Measurements from ENCODE around the gene WNT1.

Gene WNT1

GRCh38 chr12:49023812-49024211 is 45.7 kb downstream of the WNT1 start:
- Histone ChIP-seq H3K36me3 (ENCODE audit: control insufficient read depth, insufficient read depth, low read length) (peaks cover 84% of the 10 kb centered on the region), H3K9me3 (ENCODE audit: control insufficient read depth, low read length) (no peaks in the 10 kb centered on the region), H3K4me3 (ENCODE audit: extremely low read depth, insufficient read depth, low read length, poor library complexity, severe bottlenecking) (no peak overlapping the region), H3K27ac (ENCODE audit: low read depth, low read length, severe bottlenecking) (no peak overlapping the region), H3K4me1 (ENCODE audit: control insufficient read depth, insufficient read depth, low read length, poor library complexity, severe bottlenecking) (peaks cover 12% of the 10 kb centered on the region)
- 80% methylated on average over 1 of the region's 2 CpGs; no CpG with 5 or more reads in 1 of the 2 experiments for WGBS, 2 experiments (ENCODE audit: insufficient coverage in 2 of 2)

- no peak overlapping the region for H3K27ac ChIP-seq (ENCODE audit: low read depth, low read length, severe bottlenecking)
- no peaks in the 10 kb centered on the region for H3K9me3 ChIP-seq (ENCODE audit: control insufficient read depth, low read length)
- no peak overlapping the region for H3K4me3 ChIP-seq (ENCODE audit: extremely low read depth, insufficient read depth, low read length, poor library complexity, severe bottlenecking)
- peaks cover 91% of the 10 kb centered on the region for H3K36me3 ChIP-seq (ENCODE audit: control insufficient read depth, insufficient read depth, low read length)
- 93 to 98% methylated on average over 10 to 12 of the region's 12 CpGs for WGBS, 2 experiments (ENCODE audit: insufficient coverage in 2 of 2)
- H3K4me1 ChIP-seq (ENCODE audit: control insufficient read depth, insufficient read depth, low read length, poor library complexity, severe bottlenecking), result peaks cover 8% of the 10 kb centered on the region
Measured at GRCh38 chr12:49024543-49024942, 46.4 kb downstream of the WNT1 start.

DNA sequence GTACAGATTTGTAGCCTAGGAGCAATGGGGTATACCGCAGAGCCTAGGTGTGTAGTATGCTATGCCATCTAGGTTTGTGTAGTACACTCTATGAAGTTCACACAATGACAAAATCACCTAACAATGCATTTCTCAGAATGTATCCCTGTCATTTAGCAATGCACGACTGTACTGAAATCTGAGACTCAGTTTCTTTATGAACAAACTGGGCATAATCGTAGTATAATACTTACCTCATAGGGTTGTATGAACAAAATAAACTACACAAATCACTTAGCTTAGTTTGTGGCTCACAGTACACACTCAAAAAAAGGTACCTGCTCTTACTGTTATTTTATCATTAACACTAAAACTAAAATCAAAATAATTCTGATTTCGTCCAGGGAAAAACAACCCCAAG is 47.3 kb downstream of the WNT1 start:
- 100% methylated on average over 1 of the region's 4 CpGs; no CpG with 5 or more reads in 1 of the 2 experiments for WGBS, 2 experiments (ENCODE audit: insufficient coverage in 2 of 2)
- peaks cover 3% of the 10 kb centered on the region for H3K4me1 ChIP-seq (ENCODE audit: control insufficient read depth, insufficient read depth, low read length, poor library complexity, severe bottlenecking)
- no peak overlapping the region for H3K27ac ChIP-seq (ENCODE audit: low read depth, low read length, severe bottlenecking)
- H3K9me3 ChIP-seq (ENCODE audit: control insufficient read depth, low read length), result no peaks in the 10 kb centered on the region
- no peak overlapping the region for H3K4me3 ChIP-seq (ENCODE audit: extremely low read depth, insufficient read depth, low read length, poor library complexity, severe bottlenecking)
- H3K36me3 ChIP-seq (ENCODE audit: control insufficient read depth, insufficient read depth, low read length), result peaks cover 99% of the 10 kb centered on the region

GRCh38 chr12:49026101-49026500 is 48.0 kb downstream of the WNT1 start:
- 96 to 98% methylated on average over 20 to 21 of the region's 21 CpGs for WGBS, 2 experiments (ENCODE audit: insufficient coverage in 2 of 2)
- no peak overlapping the region for H3K27ac ChIP-seq (ENCODE audit: low read depth, low read length, severe bottlenecking)
- peaks cover 99% of the 10 kb centered on the region for H3K36me3 ChIP-seq (ENCODE audit: control insufficient read depth, insufficient read depth, low read length)
- no peak overlapping the region for H3K4me3 ChIP-seq (ENCODE audit: extremely low read depth, insufficient read depth, low read length, poor library complexity, severe bottlenecking)
- no peaks in the 10 kb centered on the region for H3K4me1 ChIP-seq (ENCODE audit: control insufficient read depth, insufficient read depth, low read length, poor library complexity, severe bottlenecking)
- no peaks in the 10 kb centered on the region for H3K9me3 ChIP-seq (ENCODE audit: control insufficient read depth, low read length)

DNA sequence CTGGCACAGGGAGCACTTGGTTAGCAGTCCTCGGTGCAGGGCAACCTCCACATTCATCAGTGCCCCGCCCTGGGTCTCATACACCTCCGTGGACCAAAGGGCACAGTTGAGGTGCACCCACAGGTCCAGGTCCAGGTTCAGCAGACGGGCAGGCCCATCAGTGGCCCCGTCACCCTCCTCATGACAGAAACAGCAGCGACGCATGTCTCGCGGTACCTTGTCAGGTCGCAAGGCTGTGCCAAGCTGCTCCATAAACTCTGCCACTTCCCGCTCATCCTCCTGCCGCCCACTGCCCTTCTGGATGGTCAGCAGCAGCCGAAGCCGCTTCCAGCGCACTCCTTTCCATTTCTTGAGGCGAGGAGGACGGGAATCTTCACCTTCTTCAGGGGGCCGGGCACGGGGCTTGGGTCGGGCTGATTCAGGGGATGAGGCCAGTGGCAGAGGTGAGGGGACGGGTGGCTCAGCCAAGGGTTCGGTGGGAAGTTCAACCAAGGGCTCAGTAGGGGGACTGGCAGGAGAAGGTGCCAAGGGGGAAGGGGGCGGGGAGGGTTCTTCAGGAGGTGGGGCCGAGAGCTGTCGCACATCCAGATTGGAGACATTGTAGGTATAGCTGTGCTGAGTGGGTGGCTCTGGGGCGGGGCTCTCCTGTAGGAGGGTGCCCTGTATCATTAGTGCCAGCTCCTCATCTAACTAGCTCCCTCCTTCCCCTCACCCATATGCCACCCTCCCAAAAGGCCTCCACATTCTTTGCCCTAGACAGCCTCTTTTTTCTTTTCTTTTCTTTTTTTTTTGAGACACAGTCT is 48.8 kb downstream of the WNT1 start:
- WGBS, 2 experiments (ENCODE audit: insufficient coverage in 2 of 2), result 95% methylated on average over 20 to 24 of the region's 26 CpGs
- Histone ChIP-seq H3K36me3 (ENCODE audit: control insufficient read depth, insufficient read depth, low read length) (peaks cover 99% of the 10 kb centered on the region), H3K27ac (ENCODE audit: low read depth, low read length, severe bottlenecking) (no peak overlapping the region), H3K4me1 (ENCODE audit: control insufficient read depth, insufficient read depth, low read length, poor library complexity, severe bottlenecking) (no peaks in the 10 kb centered on the region), H3K9me3 (ENCODE audit: control insufficient read depth, low read length) (no peaks in the 10 kb centered on the region), H3K4me3 (ENCODE audit: extremely low read depth, insufficient read depth, low read length, poor library complexity, severe bottlenecking) (no peak overlapping the region)

DNA sequence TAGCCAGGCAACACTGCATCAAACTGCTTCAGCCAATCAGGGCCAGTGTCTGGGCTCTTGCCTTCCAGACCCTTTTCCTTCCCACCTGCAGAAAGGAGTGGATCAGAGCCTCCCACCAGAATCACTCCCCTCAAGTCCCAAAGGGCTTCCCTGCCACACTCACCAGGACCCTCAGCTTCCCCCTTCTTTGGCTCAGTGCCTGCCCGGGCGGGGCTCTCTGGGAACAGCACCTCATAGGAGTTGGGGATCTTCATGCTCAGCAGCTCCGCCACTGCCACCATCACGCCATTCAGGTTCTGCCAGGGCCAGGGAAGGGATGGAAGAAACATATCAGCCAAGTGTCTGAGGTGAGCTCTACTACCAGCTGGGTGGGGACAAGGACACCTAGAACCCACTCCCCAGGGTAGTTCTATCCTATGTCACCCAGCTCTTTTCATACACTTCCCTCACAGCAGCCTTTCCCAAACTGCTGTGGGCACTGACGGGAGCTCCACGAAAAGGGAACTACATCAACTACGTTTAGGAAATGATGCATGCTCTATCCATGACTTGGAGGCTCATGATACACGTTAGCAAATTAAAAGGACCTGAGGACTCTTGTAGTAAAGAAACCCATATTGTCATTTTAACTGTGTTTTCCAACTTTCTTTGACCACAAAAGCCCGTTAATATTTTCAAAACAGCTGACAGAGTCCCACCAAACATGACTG is 49.9 kb downstream of the WNT1 start:
- Histone ChIP-seq H3K9me3 (ENCODE audit: control insufficient read depth, low read length) (no peaks in the 10 kb centered on the region), H3K36me3 (ENCODE audit: control insufficient read depth, insufficient read depth, low read length) (peaks cover 100% of the 10 kb centered on the region), H3K27ac (ENCODE audit: low read depth, low read length, severe bottlenecking) (no peak overlapping the region), H3K4me1 (ENCODE audit: control insufficient read depth, insufficient read depth, low read length, poor library complexity, severe bottlenecking) (no peaks in the 10 kb centered on the region), H3K4me3 (ENCODE audit: extremely low read depth, insufficient read depth, low read length, poor library complexity, severe bottlenecking) (no peak overlapping the region)
- 96 to 99% methylated on average over 9 of the region's 9 CpGs for WGBS, 2 experiments (ENCODE audit: insufficient coverage in 2 of 2)

GRCh38 chr12:49028666-49029275 is 50.6 kb downstream of the WNT1 start:
- no peaks in the 10 kb centered on the region for H3K9me3 ChIP-seq (ENCODE audit: control insufficient read depth, low read length)
- no peak overlapping the region for H3K4me3 ChIP-seq (ENCODE audit: extremely low read depth, insufficient read depth, low read length, poor library complexity, severe bottlenecking)
- no peaks in the 10 kb centered on the region for H3K4me1 ChIP-seq (ENCODE audit: control insufficient read depth, insufficient read depth, low read length, poor library complexity, severe bottlenecking)
- peaks cover 100% of the 10 kb centered on the region for H3K36me3 ChIP-seq (ENCODE audit: control insufficient read depth, insufficient read depth, low read length)
- H3K27ac ChIP-seq (ENCODE audit: low read depth, low read length, severe bottlenecking), result no peak overlapping the region
- 93 to 94% methylated on average over 6 to 9 of the region's 10 CpGs for WGBS, 2 experiments (ENCODE audit: insufficient coverage in 2 of 2)

- Histone ChIP-seq H3K4me1 (ENCODE audit: control insufficient read depth, insufficient read depth, low read length, poor library complexity, severe bottlenecking) (no peaks in the 10 kb centered on the region), H3K27ac (ENCODE audit: low read depth, low read length, severe bottlenecking) (no peak overlapping the region), H3K4me3 (ENCODE audit: extremely low read depth, insufficient read depth, low read length, poor library complexity, severe bottlenecking) (no peak overlapping the region), H3K9me3 (ENCODE audit: control insufficient read depth, low read length) (no peaks in the 10 kb centered on the region), H3K36me3 (ENCODE audit: control insufficient read depth, insufficient read depth, low read length) (peaks cover 100% of the 10 kb centered on the region)
- WGBS, 2 experiments (ENCODE audit: insufficient coverage in 2 of 2), result no CpG with 5 or more reads among the region's 8 CpGs
Measured at GRCh38 chr12:49030119-49030518, 52.0 kb downstream of the WNT1 start.

GRCh38 chr12:49030714-49031572 is 52.8 kb downstream of the WNT1 start:
- Histone ChIP-seq H3K4me3 (ENCODE audit: extremely low read depth, insufficient read depth, low read length, poor library complexity, severe bottlenecking) (no peak overlapping the region), H3K27ac (ENCODE audit: low read depth, low read length, severe bottlenecking) (no peak overlapping the region), H3K36me3 (ENCODE audit: control insufficient read depth, insufficient read depth, low read length) (peaks cover 100% of the 10 kb centered on the region), H3K4me1 (ENCODE audit: control insufficient read depth, insufficient read depth, low read length, poor library complexity, severe bottlenecking) (no peaks in the 10 kb centered on the region), H3K9me3 (ENCODE audit: control insufficient read depth, low read length) (no peaks in the 10 kb centered on the region)
- 97% methylated on average over 19 of the region's 19 CpGs for WGBS, 2 experiments (ENCODE audit: insufficient coverage in 2 of 2)

DNA sequence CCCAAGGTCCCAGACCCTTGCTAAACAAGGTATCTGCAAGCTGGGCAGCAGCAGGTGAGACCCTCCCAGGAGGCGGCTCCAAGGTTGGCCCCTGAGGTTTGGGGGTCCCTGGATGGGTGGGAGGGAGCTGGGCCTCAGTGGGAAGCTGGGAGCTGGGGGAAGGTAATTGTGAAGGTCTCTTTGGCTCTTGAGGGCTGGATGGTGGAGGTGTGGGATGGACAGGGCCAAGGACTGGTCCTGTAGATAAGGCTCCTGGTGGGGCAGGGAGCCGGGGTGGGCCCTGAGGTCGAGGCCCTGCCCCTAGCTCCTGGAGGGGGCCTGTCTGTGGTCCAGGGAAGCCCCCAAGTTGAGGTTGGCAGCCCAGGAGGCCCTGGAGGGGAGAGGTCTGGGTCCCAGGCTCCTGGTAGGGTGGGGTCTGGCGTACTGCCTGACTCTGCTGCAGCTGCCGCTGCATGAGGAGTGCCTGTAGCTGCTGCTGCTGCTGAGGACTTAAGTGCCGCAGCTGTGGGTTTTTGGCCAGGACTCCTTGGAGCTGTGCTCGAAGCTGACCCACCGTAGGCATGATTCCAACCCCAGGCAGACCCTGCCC is 53.5 kb downstream of the WNT1 start:
- 95 to 98% methylated on average over 6 to 7 of the region's 8 CpGs for WGBS, 2 experiments (ENCODE audit: insufficient coverage in 2 of 2)
- Histone ChIP-seq H3K9me3 (ENCODE audit: control insufficient read depth, low read length) (no peaks in the 10 kb centered on the region), H3K36me3 (ENCODE audit: control insufficient read depth, insufficient read depth, low read length) (peaks cover 100% of the 10 kb centered on the region), H3K27ac (ENCODE audit: low read depth, low read length, severe bottlenecking) (no peak overlapping the region), H3K4me3 (ENCODE audit: extremely low read depth, insufficient read depth, low read length, poor library complexity, severe bottlenecking) (no peak overlapping the region), H3K4me1 (ENCODE audit: control insufficient read depth, insufficient read depth, low read length, poor library complexity, severe bottlenecking) (no peaks in the 10 kb centered on the region)

Measured in mesodermal cell (in vitro differentiated cells).